ENCODE measurements around the gene ADPRS. TPM values are rescaled to one million over a fixed set of nuclear protein-coding genes. Genes with fewer than 3 reads are reported as not detected.

ADPRS gene
- total and polyA plus RNA-seq, 4 experiments from 2014 or later: 25.7 to 31.5 (median 27.7) TPM

DNA sequence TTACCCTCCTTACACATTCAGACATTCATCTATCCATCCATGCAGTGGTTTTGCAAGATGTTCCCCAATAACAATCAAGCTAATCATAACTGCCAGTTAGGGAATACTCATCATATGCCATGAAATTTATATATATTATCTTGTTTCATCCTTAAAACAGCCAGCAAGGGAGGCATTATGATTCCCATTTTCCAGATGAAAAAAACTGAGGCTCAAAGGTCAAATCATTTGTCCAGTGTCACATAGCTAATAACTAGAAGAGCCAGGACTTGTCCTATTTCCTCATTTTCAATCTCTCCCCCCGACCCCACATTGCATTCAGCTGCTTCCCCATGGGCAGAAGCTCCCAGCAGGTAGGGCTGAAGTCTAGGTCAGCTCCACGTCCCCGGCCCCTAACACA is 43.3 kb downstream of the ADPRS start:
- Mint-ChIP-seq H3K36me3 (peaks cover 9 to 12% of the 10 kb centered on the region in 2 donors), H3K4me3 (no peak overlapping the region), H3K27me3 (no peaks in the 10 kb centered on the region), H3K27ac (no peak overlapping the region), H3K9me3 (no peaks in the 10 kb centered on the region), H3K4me1 (peaks cover 0 to 6% (median 3%) of the 10 kb centered on the region in 4 donors)
- Histone ChIP-seq H3K36me3 (ENCODE audit: insufficient read depth, low read length) (peaks cover 10% of the 10 kb centered on the region), H3K27ac (ENCODE audit: low read depth, low read length) (no peak overlapping the region), H3K4me3 (ENCODE audit: low read length in 2 of 2) (no peak overlapping the region), H3K4me1 (ENCODE audit: insufficient read depth, low read length) (no peaks in the 10 kb centered on the region), H3K27me3 (ENCODE audit: insufficient read depth, low read length) (no peaks in the 10 kb centered on the region), H3K9me3 (ENCODE audit: control insufficient read depth in 1 of 2, low read length in 2 of 2) (no peaks in the 10 kb centered on the region)
- ChIA-PET POLR2A (ENCODE audit: partially characterized antibody) (no interaction called here), CTCF (ENCODE audit: partially characterized antibody) (interaction anchor here (1.1 to 1.4 kb wide), 2 partner anchors 17 to 32 kb away, joined by 4 to 5 read pairs; partner anchors contain the start of gene TRAPPC3)
- no peak for DNase-seq
- intact Hi-C loops (cut with micrococcal nuclease): no loop called here

GRCh38 chr1:36133484-36133883 is 44.8 kb downstream of the ADPRS start:
- intact Hi-C loops (cut with micrococcal nuclease): no loop called here
- ChIA-PET CTCF (ENCODE audit: partially characterized antibody) (interaction anchor here (1.4 to 3.6 kb wide), 6 partner anchors 16 to 57 kb away, joined by 3 to 34 read pairs (median 9); partner anchors contain the start of gene TRAPPC3), POLR2A (ENCODE audit: partially characterized antibody) (no interaction called here)
- Histone ChIP-seq H3K4me3 (ENCODE audit: low read length in 2 of 2) (no peak overlapping the region), H3K9me3 (ENCODE audit: control insufficient read depth in 1 of 2, low read length in 2 of 2) (no peaks in the 10 kb centered on the region), H3K4me1 (ENCODE audit: insufficient read depth, low read length) (no peaks in the 10 kb centered on the region), H3K27me3 (ENCODE audit: insufficient read depth, low read length) (no peaks in the 10 kb centered on the region), H3K27ac (ENCODE audit: low read depth, low read length) (no peak overlapping the region), H3K36me3 (ENCODE audit: insufficient read depth, low read length) (peaks cover 25% of the 10 kb centered on the region)
- Mint-ChIP-seq H3K36me3 (peaks cover 19 to 26% of the 10 kb centered on the region in 2 donors), H3K4me3 (no peak overlapping the region), H3K9me3 (no peaks in the 10 kb centered on the region), H3K27ac (no peak overlapping the region), H3K27me3 (no peaks in the 10 kb centered on the region), H3K4me1 (peaks cover 0 to 6% (median 3%) of the 10 kb centered on the region in 4 donors)
- DNase-seq: no peak

DNA sequence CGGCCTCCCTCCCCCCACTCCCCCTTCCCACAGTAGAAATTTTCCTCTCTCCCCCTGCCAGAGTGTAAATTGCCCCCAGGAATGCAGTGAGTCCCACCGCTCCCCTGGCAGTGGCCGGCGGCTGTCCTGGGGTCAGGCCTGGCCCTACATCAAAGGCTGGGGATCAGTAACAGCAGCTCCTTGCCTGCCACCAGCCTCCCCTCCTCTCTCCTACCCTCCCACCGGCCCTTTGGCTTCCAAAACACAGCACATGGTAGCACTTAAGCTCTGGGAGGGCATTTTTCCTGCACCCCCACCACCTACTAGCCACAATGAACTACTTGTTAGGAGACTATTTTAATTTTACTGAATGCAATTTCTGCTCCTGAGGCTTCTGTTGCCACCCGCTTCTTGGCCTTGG is 45.3 kb downstream of the ADPRS start:
- Mint-ChIP-seq H3K4me3 (no peak overlapping the region), H3K4me1 (peaks cover 0 to 6% (median 3%) of the 10 kb centered on the region in 4 donors), H3K27me3 (no peaks in the 10 kb centered on the region), H3K36me3 (peaks cover 19 to 29% of the 10 kb centered on the region in 2 donors), H3K9me3 (no peaks in the 10 kb centered on the region), H3K27ac (peak overlapping the region in 1 of 7 donors; percentile 22)
- H3K4me1 ChIP-seq (ENCODE audit: insufficient read depth, low read length): no peaks in the 10 kb centered on the region
- no peaks in the 10 kb centered on the region for H3K27me3 ChIP-seq (ENCODE audit: insufficient read depth, low read length)
- CTCF ChIA-PET (ENCODE audit: partially characterized antibody): interaction anchor here (1.2 to 3.6 kb wide), 8 partner anchors 11 to 56 kb away, joined by 3 to 34 read pairs (median 8); partner anchors contain the start of gene TRAPPC3
- intact Hi-C loops (cut with micrococcal nuclease): loop anchor here (1.0 kb wide), 1 partner anchor 35 kb away; no protein-coding TSS in a partner anchor
- no peak for DNase-seq
- no peak overlapping the region for H3K4me3 ChIP-seq (ENCODE audit: low read length in 2 of 2)
- H3K9me3 ChIP-seq (ENCODE audit: control insufficient read depth in 1 of 2, low read length in 2 of 2): no peaks in the 10 kb centered on the region
- no peak overlapping the region for H3K27ac ChIP-seq (ENCODE audit: low read depth, low read length)
- POLR2A ChIA-PET (ENCODE audit: partially characterized antibody): interaction anchor here (1.4 to 2.0 kb wide), 2 partner anchors 34 to 36 kb away, joined by 5 to 7 read pairs; no protein-coding TSS in a partner anchor
- H3K36me3 ChIP-seq (ENCODE audit: insufficient read depth, low read length): peaks cover 27% of the 10 kb centered on the region

DNA sequence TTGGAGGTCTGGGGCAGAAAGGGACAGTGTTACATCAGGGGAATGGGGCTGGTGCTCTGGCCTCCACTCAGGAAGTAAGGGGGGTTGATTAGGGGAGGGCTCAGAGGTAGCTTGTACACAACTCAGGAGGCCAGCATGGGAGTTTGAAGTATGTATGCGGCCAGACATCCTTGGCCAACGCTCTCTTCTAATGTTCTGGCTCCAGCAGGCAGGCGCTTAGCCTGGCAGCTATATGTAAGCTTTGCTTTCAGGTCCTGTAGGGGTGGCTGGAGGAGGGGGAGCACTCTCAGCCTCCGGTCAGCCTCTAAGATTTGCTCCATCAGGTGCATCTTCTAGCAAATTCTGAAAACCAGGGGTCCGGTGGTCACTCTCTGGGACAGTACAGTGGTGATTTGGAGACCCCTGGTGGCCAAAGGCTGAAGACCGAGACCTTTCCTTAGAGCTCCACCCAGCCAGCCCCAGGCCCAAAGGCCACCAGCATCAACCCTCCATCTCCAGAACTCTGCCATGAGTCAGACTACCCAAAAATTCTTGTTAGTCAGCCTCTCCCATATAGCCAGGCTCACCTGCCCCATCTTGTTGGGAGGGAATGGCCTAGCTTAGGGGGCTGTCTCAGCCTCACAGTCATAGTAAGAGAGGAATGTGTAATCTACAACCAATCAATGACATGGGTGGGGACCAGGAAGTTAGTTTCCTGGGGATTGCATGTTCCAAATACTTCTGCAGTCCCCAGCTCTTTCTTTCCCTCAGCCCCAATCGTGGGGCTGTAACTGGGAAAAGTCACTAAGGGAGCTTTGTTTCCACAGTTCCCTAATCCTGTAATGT is 46.0 kb downstream of the ADPRS start:
- DNase-seq: no peak
- no peaks in the 10 kb centered on the region for H3K9me3 ChIP-seq (ENCODE audit: control insufficient read depth in 1 of 2, low read length in 2 of 2)
- Mint-ChIP-seq H3K4me1 (peaks cover 0 to 6% (median 3%) of the 10 kb centered on the region in 4 donors), H3K27me3 (no peaks in the 10 kb centered on the region), H3K9me3 (no peaks in the 10 kb centered on the region), H3K27ac (peak overlapping the region in 6 of 7 donors; percentile 3 to 90 (median 64)), H3K36me3 (peaks cover 23 to 35% of the 10 kb centered on the region in 2 donors), H3K4me3 (no peak overlapping the region)
- POLR2A ChIA-PET (ENCODE audit: partially characterized antibody): interaction anchor here (0.9 to 2.0 kb wide), 4 partner anchors 26 to 151 kb away, joined by 3 to 7 read pairs (median 6); no protein-coding TSS in a partner anchor
- CTCF ChIA-PET (ENCODE audit: partially characterized antibody): interaction anchor here (0.5 to 3.6 kb wide), 17 partner anchors 10 to 153 kb away, joined by 3 to 34 read pairs (median 4); partner anchors contain the start of gene TRAPPC3
- H3K36me3 ChIP-seq (ENCODE audit: insufficient read depth, low read length): peaks cover 32% of the 10 kb centered on the region
- no peak overlapping the region for H3K27ac ChIP-seq (ENCODE audit: low read depth, low read length)
- H3K4me1 ChIP-seq (ENCODE audit: insufficient read depth, low read length): no peaks in the 10 kb centered on the region
- H3K27me3 ChIP-seq (ENCODE audit: insufficient read depth, low read length): no peaks in the 10 kb centered on the region
- H3K4me3 ChIP-seq (ENCODE audit: low read length in 2 of 2): no peak overlapping the region
- intact Hi-C loops (cut with micrococcal nuclease): loop anchor here (1.0 kb wide), 1 partner anchor 35 kb away; no protein-coding TSS in a partner anchor

DNA sequence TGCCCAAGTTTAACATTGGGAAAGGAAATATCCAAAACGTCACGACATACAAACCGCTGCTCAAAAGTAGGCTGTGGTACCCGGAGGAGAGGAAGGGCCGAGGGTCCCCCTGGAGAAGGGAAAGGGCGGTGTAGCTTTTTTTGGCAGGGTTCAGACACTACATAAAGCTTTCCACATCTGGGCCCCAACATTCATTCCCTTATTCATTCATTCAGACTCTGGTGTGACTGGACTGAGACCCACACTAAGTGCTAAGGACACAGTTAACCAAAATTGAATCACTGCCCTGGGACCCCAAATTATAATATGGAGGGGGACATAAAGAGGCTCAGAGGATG is 46.6 kb downstream of the ADPRS start:
- H3K4me1 ChIP-seq (ENCODE audit: insufficient read depth, low read length): no peaks in the 10 kb centered on the region
- peaks cover 36% of the 10 kb centered on the region for H3K36me3 ChIP-seq (ENCODE audit: insufficient read depth, low read length)
- peak overlapping the region in 4 of 7 donors; percentile 3 to 80 (median 54) for H3K27ac Mint-ChIP-seq
- H3K4me3 Mint-ChIP-seq: no peak overlapping the region
- intact Hi-C loops (cut with micrococcal nuclease): no loop called here
- no peaks in the 10 kb centered on the region for H3K9me3 ChIP-seq (ENCODE audit: control insufficient read depth in 1 of 2, low read length in 2 of 2)
- peaks cover 0 to 9% (median 6%) of the 10 kb centered on the region in 4 donors for H3K4me1 Mint-ChIP-seq
- no peaks in the 10 kb centered on the region for H3K27me3 Mint-ChIP-seq
- no peak overlapping the region for H3K4me3 ChIP-seq (ENCODE audit: low read length in 2 of 2)
- POLR2A ChIA-PET (ENCODE audit: partially characterized antibody): interaction anchor here (0.9 to 2.0 kb wide), 4 partner anchors 26 to 150 kb away, joined by 3 to 7 read pairs (median 6); no protein-coding TSS in a partner anchor
- no peak for DNase-seq
- H3K9me3 Mint-ChIP-seq: no peaks in the 10 kb centered on the region
- H3K27ac ChIP-seq (ENCODE audit: low read depth, low read length): no peak overlapping the region
- CTCF ChIA-PET (ENCODE audit: partially characterized antibody): interaction anchor here (0.5 to 3.6 kb wide), 14 partner anchors 10 to 152 kb away, joined by 3 to 34 read pairs (median 4); partner anchors contain the start of gene TRAPPC3
- peaks cover 26 to 41% of the 10 kb centered on the region in 2 donors for H3K36me3 Mint-ChIP-seq
- no peaks in the 10 kb centered on the region for H3K27me3 ChIP-seq (ENCODE audit: insufficient read depth, low read length)

DNA sequence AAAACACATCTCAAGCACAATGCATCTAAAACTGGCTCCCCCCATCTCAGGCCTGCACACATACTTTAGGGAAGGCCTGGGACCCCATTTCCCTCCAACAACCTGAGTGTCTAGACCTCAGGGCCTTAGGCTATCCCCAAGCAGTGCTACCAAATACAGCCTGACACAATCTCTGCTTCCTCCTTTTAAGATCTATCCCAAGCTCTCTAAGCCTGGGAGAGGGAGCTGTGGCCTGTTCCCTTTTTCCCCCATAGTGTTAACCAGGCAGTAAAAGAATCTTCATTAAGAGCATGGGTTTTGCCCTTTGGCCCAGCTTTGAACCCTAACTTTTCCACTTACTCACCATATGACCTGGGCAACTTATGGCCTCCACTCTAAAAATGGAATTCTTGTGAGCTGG is 47.1 kb downstream of the ADPRS start:
- Histone ChIP-seq H3K27me3 (ENCODE audit: insufficient read depth, low read length) (no peaks in the 10 kb centered on the region), H3K4me1 (ENCODE audit: insufficient read depth, low read length) (no peaks in the 10 kb centered on the region), H3K9me3 (ENCODE audit: control insufficient read depth in 1 of 2, low read length in 2 of 2) (no peaks in the 10 kb centered on the region), H3K36me3 (ENCODE audit: insufficient read depth, low read length) (peaks cover 36% of the 10 kb centered on the region), H3K27ac (ENCODE audit: low read depth, low read length) (no peak overlapping the region), H3K4me3 (ENCODE audit: low read length in 2 of 2) (no peak overlapping the region)
- H3K4me1 Mint-ChIP-seq: peaks cover 0 to 12% (median 6%) of the 10 kb centered on the region in 4 donors
- H3K36me3 Mint-ChIP-seq: peaks cover 26 to 44% of the 10 kb centered on the region in 2 donors
- intact Hi-C loops (cut with micrococcal nuclease): no loop called here
- no peak for DNase-seq
- H3K27me3 Mint-ChIP-seq: no peaks in the 10 kb centered on the region
- ChIA-PET POLR2A (ENCODE audit: partially characterized antibody) (interaction anchor here (0.9 to 2.0 kb wide), 3 partner anchors 27 to 150 kb away, joined by 3 to 7 read pairs (median 5); no protein-coding TSS in a partner anchor), CTCF (ENCODE audit: partially characterized antibody) (interaction anchor here (0.9 to 3.6 kb wide), 7 partner anchors 9 to 53 kb away, joined by 3 to 34 read pairs (median 13); no protein-coding TSS in a partner anchor)
- H3K9me3 Mint-ChIP-seq: no peaks in the 10 kb centered on the region
- H3K4me3 Mint-ChIP-seq: no peak overlapping the region
- peak overlapping the region in 4 of 7 donors; percentile 5 to 82 (median 52) for H3K27ac Mint-ChIP-seq

DNA sequence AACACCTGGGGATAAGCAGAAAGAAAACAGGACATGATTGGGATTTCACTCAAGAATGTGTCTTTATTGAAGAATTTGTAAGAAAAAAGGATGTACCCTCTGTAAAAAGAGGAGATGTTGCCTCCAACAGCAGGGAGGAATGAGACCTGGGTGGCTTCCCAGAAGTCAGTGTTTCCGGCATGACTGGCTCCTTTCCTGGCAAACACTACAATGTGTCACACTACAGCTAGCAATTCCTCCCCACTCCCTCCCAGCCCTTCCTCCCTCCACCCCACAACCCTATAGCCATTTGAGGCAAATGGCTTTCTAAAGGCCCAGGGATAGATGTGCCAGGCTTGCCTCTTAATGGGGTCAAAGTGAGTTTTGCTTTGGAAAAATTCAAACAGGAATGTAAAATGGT is 47.8 kb downstream of the ADPRS start:
- Histone ChIP-seq H3K4me3 (ENCODE audit: low read length in 2 of 2) (no peak overlapping the region), H3K27me3 (ENCODE audit: insufficient read depth, low read length) (no peaks in the 10 kb centered on the region), H3K36me3 (ENCODE audit: insufficient read depth, low read length) (peaks cover 36% of the 10 kb centered on the region), H3K4me1 (ENCODE audit: insufficient read depth, low read length) (no peaks in the 10 kb centered on the region), H3K27ac (ENCODE audit: low read depth, low read length) (no peak overlapping the region), H3K9me3 (ENCODE audit: control insufficient read depth in 1 of 2, low read length in 2 of 2) (no peaks in the 10 kb centered on the region)
- H3K27me3 Mint-ChIP-seq: no peaks in the 10 kb centered on the region
- POLR2A ChIA-PET (ENCODE audit: partially characterized antibody): no interaction called here
- intact Hi-C loops (cut with micrococcal nuclease): no loop called here
- CTCF ChIA-PET (ENCODE audit: partially characterized antibody): interaction anchor here (3.0 to 3.6 kb wide), 2 partner anchors 36 to 52 kb away, joined by 14 to 34 read pairs; no protein-coding TSS in a partner anchor
- no peak overlapping the region for H3K4me3 Mint-ChIP-seq
- DNase-seq: no peak
- peak overlapping the region in 6 of 7 donors; percentile 22 to 76 (median 27) for H3K27ac Mint-ChIP-seq
- peaks cover 0 to 19% (median 8%) of the 10 kb centered on the region in 4 donors for H3K4me1 Mint-ChIP-seq
- peaks cover 26 to 44% of the 10 kb centered on the region in 2 donors for H3K36me3 Mint-ChIP-seq
- no peaks in the 10 kb centered on the region for H3K9me3 Mint-ChIP-seq

All from CD4-positive, alpha-beta memory T cell (primary cell).